ENCODE results near the gene CXCR6. TPM values are rescaled to one million over a fixed set of nuclear protein-coding genes. Genes with fewer than 3 reads are reported as not detected.

Gene CXCR6
- not detected in 2 replicates for total RNA-seq (2014; rRNA removed; shearing (Covaris generic))

GRCh38 chr3:45943207-45943846 is at the start of gene CXCR6:
CXCR6 (plus strand) TSS chr3:45943464; CDS start chr3:45946482, 3,018 bp downstream.
- no peak for DNase-seq (ENCODE audit: low read depth)

- DNase-seq (ENCODE audit: low read depth): no peak
These were observed 49.2 kb upstream of the CXCR6 start for GRCh38 chr3:45894015-45894414.

GRCh38 chr3:45895686-45896468 is 47.4 kb upstream of the CXCR6 start:
- peak; percentile 6 for DNase-seq (ENCODE audit: low read depth)

GRCh38 chr3:45896956-45897355 is 46.3 kb upstream of the CXCR6 start:
- DNase-seq (ENCODE audit: low read depth): peak; percentile 61

GRCh38 chr3:45904931-45905330 is 38.3 kb upstream of the CXCR6 start:
- no peak for DNase-seq (ENCODE audit: low read depth)

GRCh38 chr3:45905755-45906154 is 37.5 kb upstream of the CXCR6 start:
- DNase-seq (ENCODE audit: low read depth): no peak

GRCh38 chr3:45906681-45907407 is 36.4 kb upstream of the CXCR6 start:
- peak; percentile 48 for DNase-seq (ENCODE audit: low read depth)

GRCh38 chr3:45907769-45908705 is 35.2 kb upstream of the CXCR6 start:
- no peak for DNase-seq (ENCODE audit: low read depth)

GRCh38 chr3:45908761-45909160 is 34.5 kb upstream of the CXCR6 start:
- DNase-seq (ENCODE audit: low read depth): no peak

- DNase-seq (ENCODE audit: low read depth): no peak
These were observed 33.7 kb upstream of the CXCR6 start for GRCh38 chr3:45909542-45909941.

GRCh38 chr3:45910892-45911291 is 32.4 kb upstream of the CXCR6 start:
- no peak for DNase-seq (ENCODE audit: low read depth)

GRCh38 chr3:45911511-45912226 is 31.6 kb upstream of the CXCR6 start:
- no peak for DNase-seq (ENCODE audit: low read depth)

- DNase-seq (ENCODE audit: low read depth): no peak
These were observed 30.8 kb upstream of the CXCR6 start for GRCh38 chr3:45912435-45912834.

- DNase-seq (ENCODE audit: low read depth): no peak
These were observed 28.8 kb upstream of the CXCR6 start for GRCh38 chr3:45914362-45915058.

- DNase-seq (ENCODE audit: low read depth): no peak
These were observed 28.2 kb upstream of the CXCR6 start for GRCh38 chr3:45915059-45915439.

GRCh38 chr3:45915518-45916231 is 27.6 kb upstream of the CXCR6 start:
- peak; percentile 76 for DNase-seq (ENCODE audit: low read depth)

GRCh38 chr3:45917146-45917898 is 25.9 kb upstream of the CXCR6 start:
- no peak for DNase-seq (ENCODE audit: low read depth)

GRCh38 chr3:45921158-45922038 is 21.9 kb upstream of the CXCR6 start:
- no peak for DNase-seq (ENCODE audit: low read depth)
